CD4-positive, CD25-positive, alpha-beta regulatory T cell (primary cell): ENCODE measurements around the gene C2CD3. TPM values are rescaled to one million over a fixed set of nuclear protein-coding genes. Genes with fewer than 3 reads are reported as not detected.

Experiments used
- ATAC-seq, 2 donors: fragments of 150-1000 bp; cut with Tn5 transposase; one replicate each; pipeline ENCODE4 v1.10.0; 2021; ENCODE audit warnings: low read depth in 2 of 2, moderate number of reproducible peaks in 2 of 2, moderate library complexity in 1 of 2
- DNase-seq, 3 donors: peaks; one replicate each; pipeline versions ENCODE4 v3.0.0 to v3.0.0-alpha.2; 2012 to 2022; ENCODE audit warnings: mixed read lengths in 1 of 3
- H3K27ac ChIP-seq: one replicate; pipeline ENCODE4 v1.7.0; 2013; ENCODE audit warnings: mild to moderate bottlenecking, low read length; ENCODE audit not compliant: insufficient read depth, poor library complexity, severe bottlenecking
- H3K27me3 ChIP-seq: one replicate; pipeline ENCODE4 v1.7.0; 2013; ENCODE audit warnings: low read length; ENCODE audit not compliant: control insufficient read depth, insufficient read depth
- H3K36me3 ChIP-seq: one replicate; pipeline ENCODE4 v1.7.0; 2013; ENCODE audit warnings: mild to moderate bottlenecking, low read length, moderate library complexity; ENCODE audit not compliant: control insufficient read depth, insufficient read depth
- H3K4me1 ChIP-seq: 2 replicates; pipeline ENCODE4 v1.7.0; 2013; ENCODE audit warnings: mild to moderate bottlenecking, low read length; ENCODE audit not compliant: insufficient read depth, control insufficient read depth, poor library complexity, severe bottlenecking
- H3K4me3 ChIP-seq: one replicate; pipeline ENCODE4 v1.7.0; 2013; ENCODE audit warnings: low read depth, mild to moderate bottlenecking, low read length, moderate library complexity
- H3K9me3 ChIP-seq, 2 experiments: 1 replicate in 1 of 2; 2 replicates in 1 of 2; pipeline ENCODE4 v1.7.0; 2013; ENCODE audit warnings: low read length in 2 of 2, mild to moderate bottlenecking in 1 of 2, moderate library complexity in 1 of 2; ENCODE audit not compliant: control insufficient read depth in 2 of 2
- H3K27ac Mint-ChIP-seq, 3 donors: one replicate each; pipeline ENCODE4 v1.8.0; 2020 to 2022; ENCODE audit warnings: mild to moderate bottlenecking in 3 of 3, mixed read lengths in 3 of 3, moderate library complexity in 2 of 3
- H3K27me3 Mint-ChIP-seq: one replicate; pipeline ENCODE4 v1.8.0; 2022; ENCODE audit warnings: mild to moderate bottlenecking, mixed read lengths
- H3K36me3 Mint-ChIP-seq: one replicate; pipeline ENCODE4 v1.8.0; 2020; ENCODE audit warnings: mixed read lengths
- H3K4me1 Mint-ChIP-seq, 4 donors: one replicate each; pipeline ENCODE4 v1.8.0; 2020 to 2022; ENCODE audit warnings: mixed read lengths in 4 of 4, mild to moderate bottlenecking in 1 of 4
- H3K4me3 Mint-ChIP-seq, 4 donors: one replicate each; pipeline ENCODE4 v1.8.0; 2020 to 2022; ENCODE audit warnings: mild to moderate bottlenecking in 4 of 4, mixed read lengths in 4 of 4, moderate library complexity in 3 of 4
- H3K9me3 Mint-ChIP-seq, 7 donors: one replicate each; pipeline ENCODE4 v1.8.0; 2020 to 2022; ENCODE audit warnings: mixed read lengths in 7 of 7, mild to moderate bottlenecking in 3 of 7, moderate library complexity in 2 of 7
- polyA plus RNA-seq, 4 donors: library from polyadenylated mRNA; unstranded; fragments of 300-500 nt; fragmentation: Illumina TruSeq; gene quantifications; one replicate each; pipeline ENCODE4 v1.2.3, GENCODE V29; 2021
- total RNA-seq: library from RNA; stranded (reverse); gene quantifications from one replicate; pipeline ENCODE4 v1.2.3, GENCODE V29; 2022

C2CD3 gene
- total and polyA plus RNA-seq, 5 donors from 2014 or later: 7.2 to 46.4 (median 9.3) TPM

DNA sequence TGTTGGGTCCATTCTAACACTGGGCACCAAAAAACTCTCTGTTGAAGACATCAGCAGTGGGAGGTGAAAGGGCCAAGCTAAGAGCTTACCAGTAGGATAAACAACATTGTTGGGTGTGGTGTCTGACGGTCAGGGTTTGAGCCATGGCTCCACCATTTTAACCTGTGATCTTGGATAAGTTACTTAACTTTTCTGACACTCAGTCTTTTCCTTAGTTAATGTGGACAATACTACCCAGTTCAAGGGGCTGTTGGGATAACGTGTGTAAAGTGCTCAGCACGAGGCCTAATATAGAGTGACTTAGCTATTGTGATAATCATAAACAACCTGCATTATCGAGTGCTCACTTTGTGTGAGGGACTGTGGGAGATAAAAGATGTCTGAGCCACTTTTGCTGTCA is 168.0 kb downstream of the C2CD3 start:
- Mint-ChIP-seq H3K4me3 (peak overlapping the region in 1 of 4 donors; percentile 15), H3K4me1 (peaks cover 0 to 71% (median 46%) of the 10 kb centered on the region in 4 donors), H3K9me3 (no peaks in the 10 kb centered on the region), H3K27me3 (no peaks in the 10 kb centered on the region), H3K27ac (peak overlapping the region in 2 of 3 donors; percentile 7 to 78), H3K36me3 (peaks cover 31% of the 10 kb centered on the region)
- Histone ChIP-seq H3K27ac (no peak overlapping the region), H3K4me3 (no peak overlapping the region), H3K27me3 (no peaks in the 10 kb centered on the region), H3K9me3 (no peaks in the 10 kb centered on the region), H3K4me1 (peaks cover 45% of the 10 kb centered on the region), H3K36me3 (peaks cover 6% of the 10 kb centered on the region)
- ATAC-seq (no peak), DNase-seq (no peak)

DNA sequence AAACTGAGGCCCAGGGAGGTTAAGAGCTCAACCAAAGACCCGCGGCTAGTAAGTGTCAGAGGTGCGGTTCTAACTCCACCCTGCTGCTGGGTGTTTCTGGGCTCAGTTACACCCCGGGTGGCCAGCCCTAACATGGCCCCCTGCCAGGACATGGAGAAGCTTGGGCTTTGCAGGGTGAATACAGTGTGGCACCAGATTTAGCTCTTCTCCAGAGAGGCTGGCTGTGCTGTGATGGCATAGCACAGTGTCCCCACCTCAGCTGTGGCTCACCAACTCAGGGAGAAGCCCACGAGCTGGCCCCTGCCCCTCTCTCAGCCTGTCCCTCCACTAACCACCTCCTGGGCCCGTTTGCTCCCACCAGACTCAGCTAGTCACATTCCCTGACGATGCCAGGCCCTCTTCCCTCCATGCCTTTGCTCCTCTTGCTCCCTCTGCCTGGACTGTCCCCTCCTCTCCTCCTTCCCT is 168.9 kb downstream of the C2CD3 start:
- Histone ChIP-seq H3K9me3 (no peaks in the 10 kb centered on the region), H3K27ac (no peak overlapping the region), H3K4me1 (peaks cover 46% of the 10 kb centered on the region), H3K27me3 (no peaks in the 10 kb centered on the region), H3K4me3 (no peak overlapping the region), H3K36me3 (peaks cover 6% of the 10 kb centered on the region)
- ATAC-seq (no peak), DNase-seq (no peak)
- peaks cover 31% of the 10 kb centered on the region for H3K36me3 Mint-ChIP-seq
- peak overlapping the region in 1 of 3 donors; percentile 74 for H3K27ac Mint-ChIP-seq
- H3K27me3 Mint-ChIP-seq: no peaks in the 10 kb centered on the region
- H3K9me3 Mint-ChIP-seq: no peaks in the 10 kb centered on the region
- H3K4me1 Mint-ChIP-seq: peaks cover 5 to 72% (median 51%) of the 10 kb centered on the region in 4 donors
- H3K4me3 Mint-ChIP-seq: peak overlapping the region in 1 of 4 donors; percentile 24

DNA sequence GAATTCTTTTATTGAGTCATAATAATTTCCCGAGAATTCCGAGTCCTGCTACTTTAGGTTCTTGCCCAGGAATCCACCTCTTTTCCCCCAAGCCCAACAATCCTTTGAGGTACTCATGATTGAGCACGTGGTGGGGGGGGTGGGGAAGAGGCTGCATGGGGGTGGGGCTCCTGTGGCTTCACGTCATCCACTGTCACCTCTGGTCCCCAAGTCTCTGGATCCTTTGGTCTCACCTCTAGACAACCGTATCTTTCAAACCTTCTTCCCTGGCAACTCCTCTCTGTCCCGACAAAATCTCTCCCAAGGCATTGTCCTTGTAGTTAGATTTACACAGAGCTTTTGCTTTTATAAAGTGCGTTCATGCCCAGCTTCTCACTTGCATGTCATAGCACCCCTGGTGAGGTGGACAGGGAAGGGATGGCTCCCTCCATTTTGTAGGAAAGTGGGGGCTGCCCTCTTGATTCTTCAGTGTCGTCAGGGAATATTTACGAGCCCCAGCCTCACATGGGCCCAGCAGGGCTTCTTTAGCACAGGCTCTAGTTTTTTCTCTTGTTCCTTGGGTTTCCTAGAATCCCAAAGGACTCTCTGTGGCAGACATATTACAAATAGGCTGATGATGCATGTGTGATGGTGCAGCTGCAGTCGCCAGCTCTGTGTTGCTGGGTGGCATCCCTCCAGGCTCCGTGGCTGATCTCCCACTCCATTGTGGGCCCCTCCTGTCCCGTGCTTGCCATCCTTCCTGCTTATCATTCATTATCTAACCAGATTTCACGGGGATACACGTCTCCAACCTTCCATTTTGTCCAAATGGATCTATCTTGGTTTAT is 170.3 kb downstream of the C2CD3 start:
- Histone ChIP-seq H3K9me3 (no peaks in the 10 kb centered on the region), H3K27me3 (no peaks in the 10 kb centered on the region), H3K27ac (no peak overlapping the region), H3K36me3 (peaks cover 6% of the 10 kb centered on the region), H3K4me3 (no peak overlapping the region), H3K4me1 (peaks cover 46% of the 10 kb centered on the region)
- Mint-ChIP-seq H3K9me3 (no peaks in the 10 kb centered on the region), H3K27ac (peak overlapping the region in 2 of 3 donors; percentile 11 to 40), H3K4me3 (no peak overlapping the region), H3K36me3 (peaks cover 31% of the 10 kb centered on the region), H3K27me3 (no peaks in the 10 kb centered on the region), H3K4me1 (peaks cover 16 to 73% (median 54%) of the 10 kb centered on the region in 4 donors)
- ATAC-seq: no peak
- DNase-seq: no peak

DNA sequence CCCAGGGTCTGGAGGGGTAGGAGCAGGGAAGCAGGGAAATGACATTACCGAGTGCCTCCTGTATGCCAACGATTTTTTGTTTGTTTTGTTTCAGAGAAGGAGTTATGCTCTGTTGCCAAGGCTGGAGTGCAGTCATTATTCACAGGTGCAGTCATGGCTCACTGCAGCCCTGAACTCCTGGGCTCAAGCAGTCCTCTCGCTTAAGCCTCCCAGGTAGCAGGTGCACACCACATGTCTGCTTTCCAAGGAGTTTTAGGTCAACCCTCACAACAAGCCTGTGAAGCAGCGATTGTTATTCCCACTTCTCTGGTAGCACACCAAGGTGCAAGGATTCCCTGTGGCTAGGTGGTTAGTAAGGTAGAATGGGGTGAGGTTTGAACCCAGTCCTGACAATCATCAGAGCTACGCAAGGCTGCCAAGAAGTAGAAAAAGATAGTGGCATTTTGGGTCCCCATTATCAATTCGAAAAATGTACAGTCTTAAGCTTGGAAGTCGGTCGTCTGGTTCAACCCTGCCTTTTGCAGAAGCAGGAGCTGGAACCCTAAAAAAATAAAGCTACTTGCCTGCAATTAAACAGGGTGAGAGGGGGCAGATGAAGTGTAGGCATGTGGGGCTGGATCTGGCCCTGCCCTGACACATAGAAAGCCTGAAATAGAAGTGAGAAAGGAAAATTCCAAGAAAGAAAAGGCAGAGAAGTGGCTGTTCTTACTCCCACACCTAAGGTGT is 171.1 kb downstream of the C2CD3 start:
- no peaks in the 10 kb centered on the region for H3K9me3 ChIP-seq
- peaks cover 20 to 73% (median 56%) of the 10 kb centered on the region in 4 donors for H3K4me1 Mint-ChIP-seq
- peaks cover 31% of the 10 kb centered on the region for H3K36me3 Mint-ChIP-seq
- H3K36me3 ChIP-seq: peaks cover 6% of the 10 kb centered on the region
- DNase-seq (no peak), ATAC-seq (no peak)
- H3K27me3 ChIP-seq: no peaks in the 10 kb centered on the region
- peak overlapping the region in 1 of 4 donors; percentile 53 for H3K4me3 Mint-ChIP-seq
- H3K27ac Mint-ChIP-seq: peak overlapping the region; percentile 11 to 48 (median 20)
- H3K27ac ChIP-seq: no peak overlapping the region
- H3K4me1 ChIP-seq: peaks cover 46% of the 10 kb centered on the region
- H3K9me3 Mint-ChIP-seq: no peaks in the 10 kb centered on the region
- H3K27me3 Mint-ChIP-seq: no peaks in the 10 kb centered on the region
- H3K4me3 ChIP-seq: no peak overlapping the region

DNA sequence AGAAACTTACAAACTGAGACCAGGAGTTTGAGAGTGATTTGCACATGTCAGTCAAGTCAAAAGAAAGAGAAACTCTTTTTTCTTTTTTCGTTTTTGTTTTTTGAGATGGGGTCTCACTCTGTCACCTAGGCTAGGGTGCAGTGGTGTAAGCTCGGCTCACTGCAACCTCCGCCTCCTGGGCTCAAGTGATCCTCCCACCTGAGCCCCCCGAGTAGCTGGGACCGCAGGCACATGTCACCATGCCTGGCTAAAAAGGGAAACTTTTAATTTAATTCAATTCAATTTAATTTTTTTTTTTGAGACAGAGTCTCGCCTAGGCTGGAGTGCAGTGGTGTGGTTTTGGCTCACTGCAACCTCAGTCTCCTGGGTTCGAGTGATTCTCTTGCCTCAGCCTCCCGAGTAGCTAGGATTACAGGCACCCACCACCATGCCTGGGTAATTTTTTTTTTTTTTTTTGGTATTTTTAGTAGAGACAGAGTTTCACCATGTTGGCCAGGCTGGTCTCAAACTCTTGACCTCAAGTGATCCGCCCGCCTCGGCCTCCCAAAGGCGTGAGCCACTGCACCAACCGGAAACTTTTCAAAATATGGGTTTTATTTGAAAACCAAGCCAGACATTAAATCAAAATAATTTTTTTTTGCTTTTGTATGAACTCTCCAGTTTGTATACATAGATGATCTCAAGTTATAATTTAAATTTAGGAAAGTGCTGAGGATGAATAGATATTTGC is 171.8 kb downstream of the C2CD3 start:
- H3K9me3 ChIP-seq: no peaks in the 10 kb centered on the region
- Mint-ChIP-seq H3K9me3 (no peaks in the 10 kb centered on the region), H3K4me1 (peaks cover 20 to 70% (median 55%) of the 10 kb centered on the region in 4 donors), H3K36me3 (peaks cover 30% of the 10 kb centered on the region), H3K27me3 (no peaks in the 10 kb centered on the region), H3K27ac (peak overlapping the region in 2 of 3 donors; percentile 20 to 76), H3K4me3 (no peak overlapping the region)
- no peak for DNase-seq
- peaks cover 6% of the 10 kb centered on the region for H3K36me3 ChIP-seq
- H3K4me1 ChIP-seq: peaks cover 45% of the 10 kb centered on the region
- no peaks in the 10 kb centered on the region for H3K27me3 ChIP-seq
- no peak overlapping the region for H3K27ac ChIP-seq
- H3K4me3 ChIP-seq: no peak overlapping the region
- no peak for ATAC-seq

DNA sequence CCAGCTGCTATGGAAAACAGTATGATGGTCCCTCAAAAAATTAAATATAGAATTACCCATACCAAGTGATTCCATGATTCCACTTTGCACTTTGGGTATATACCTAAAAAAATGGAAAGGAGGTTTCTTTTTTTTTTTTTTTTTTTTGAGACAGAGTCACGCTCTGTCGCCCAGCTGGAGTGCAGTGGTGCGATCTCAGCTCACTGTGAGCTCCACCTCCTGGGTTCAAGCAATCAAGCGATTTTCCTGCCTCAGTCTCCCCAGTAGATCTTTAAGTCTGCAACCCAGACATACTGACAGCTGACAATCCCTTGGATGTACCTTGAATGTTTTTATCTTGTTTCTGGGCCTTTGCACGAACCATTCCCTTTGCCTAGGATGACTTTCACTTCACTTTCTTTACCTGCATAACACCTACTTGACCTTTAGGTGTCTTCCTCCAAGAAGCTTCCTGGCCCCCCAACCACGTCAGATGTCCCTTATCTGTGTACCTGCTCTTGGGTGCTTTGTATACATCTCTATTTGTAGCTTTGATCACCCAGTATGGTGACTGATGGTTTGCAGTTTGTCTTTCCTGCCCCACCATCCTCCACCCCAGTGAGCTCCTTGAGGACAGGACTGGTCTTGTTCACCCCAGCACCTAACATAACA is 173.6 kb downstream of the C2CD3 start:
- no peak for ATAC-seq
- peaks cover 53% of the 10 kb centered on the region for H3K4me1 ChIP-seq
- Mint-ChIP-seq H3K27me3 (no peaks in the 10 kb centered on the region), H3K27ac (peak overlapping the region; percentile 89 to 99 (median 98)), H3K9me3 (no peaks in the 10 kb centered on the region), H3K4me3 (peak overlapping the region; percentile 34 to 79 (median 42)), H3K4me1 (peaks cover 24 to 64% (median 45%) of the 10 kb centered on the region in 4 donors), H3K36me3 (peaks cover 14% of the 10 kb centered on the region)
- no peaks in the 10 kb centered on the region for H3K36me3 ChIP-seq
- no peak for DNase-seq
- no peaks in the 10 kb centered on the region for H3K27me3 ChIP-seq
- H3K4me3 ChIP-seq: peak overlapping the region; percentile 27
- H3K9me3 ChIP-seq: no peaks in the 10 kb centered on the region
- peak overlapping the region; percentile 97 for H3K27ac ChIP-seq

DNA sequence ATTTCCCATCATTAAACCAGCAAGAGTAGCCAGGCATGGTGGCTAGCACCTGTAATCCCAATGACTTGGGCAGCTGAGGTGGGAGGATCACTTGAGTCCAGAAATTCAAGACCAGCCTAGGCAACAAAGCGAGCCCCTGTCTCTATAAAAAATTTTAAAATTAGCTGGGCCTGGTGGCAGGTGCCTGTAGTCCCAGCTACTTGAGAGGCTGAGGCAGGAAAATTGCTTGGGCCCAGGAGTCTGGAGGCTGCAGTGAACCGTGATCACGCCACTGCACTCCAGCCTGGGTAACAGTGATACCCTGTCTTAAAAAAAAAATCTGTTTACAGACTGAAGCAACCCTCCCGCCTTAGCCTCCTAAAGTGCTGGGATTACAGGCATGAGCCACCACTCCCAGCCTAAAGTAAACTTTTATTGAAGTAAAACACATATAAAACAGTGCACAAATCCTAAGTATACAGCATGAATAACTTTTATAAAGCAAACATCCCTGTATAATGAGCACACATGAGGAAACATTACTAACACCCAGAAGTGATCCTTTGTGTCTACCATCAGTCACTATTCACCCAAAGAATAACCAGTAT is 174.5 kb downstream of the C2CD3 start:
- ATAC-seq: no peak
- no peaks in the 10 kb centered on the region for H3K36me3 ChIP-seq
- H3K4me3 Mint-ChIP-seq: peak overlapping the region; percentile 77 to 88 (median 80)

More for the DNA sequence above, 174.5 kb downstream of the C2CD3 start:
- Mint-ChIP-seq H3K4me1 (peaks cover 24 to 71% (median 48%) of the 10 kb centered on the region in 4 donors), H3K9me3 (no peaks in the 10 kb centered on the region), H3K36me3 (peaks cover 11% of the 10 kb centered on the region), H3K27me3 (no peaks in the 10 kb centered on the region), H3K27ac (peak overlapping the region; percentile 98 to 99 (median 98))
- DNase-seq: no peak
- Histone ChIP-seq H3K4me1 (peaks cover 58% of the 10 kb centered on the region), H3K27ac (peak overlapping the region; percentile 97), H3K27me3 (no peaks in the 10 kb centered on the region), H3K4me3 (peak overlapping the region; percentile 74), H3K9me3 (no peaks in the 10 kb centered on the region)
